SK-N-SH (cell line): ENCODE results near the gene SH2B2.

Experiments
- CHD2 ChIP-seq: fragments of 150-350 bp; IDR thresholded peaks from 2 replicates; pipeline ENCODE4 v1.6.1; 2018; ENCODE audit warnings: low read length; ENCODE audit not compliant: partially characterized antibody
- CTCF ChIP-seq: fragments of 200-600 bp; sonication (generic); IDR thresholded peaks from 2 replicates; pipeline ENCODE4 v1.6.1; 2017; ENCODE audit warnings: antibody characterized with exemption, mild to moderate bottlenecking, moderate library complexity
- FOSL2 ChIP-seq: IDR thresholded peaks from 2 replicates; pipeline ENCODE4 v1.4.0; 2012; ENCODE audit warnings: low read depth, mild to moderate bottlenecking, moderate library complexity, borderline replicate concordance
- GABPA ChIP-seq: IDR thresholded peaks from 2 replicates; pipeline ENCODE4 v1.4.0; 2012; ENCODE audit warnings: low read depth, mild to moderate bottlenecking
- MAX ChIP-seq: IDR thresholded peaks from 2 replicates; pipeline ENCODE4 v1.4.0; 2012; ENCODE audit warnings: low read depth
- PBX3 ChIP-seq: IDR thresholded peaks from 2 replicates; pipeline ENCODE4; 2012
- POLR2AphosphoS5 ChIP-seq: IDR thresholded peaks from 2 replicates; pipeline ENCODE4 v1.6.1; 2012; ENCODE audit warnings: low read depth, low read length
- REST ChIP-seq: IDR thresholded peaks from 2 replicates; pipeline ENCODE4 v1.6.1; 2012; ENCODE audit warnings: mild to moderate bottlenecking, low read depth, low read length, moderate library complexity
- TAF1 ChIP-seq: IDR thresholded peaks from 2 replicates; pipeline ENCODE4 v1.6.1; 2012; ENCODE audit warnings: low read depth, mild to moderate bottlenecking, low read length, moderate library complexity, borderline replicate concordance
- USF1 ChIP-seq: IDR thresholded peaks from 2 replicates; pipeline ENCODE4 v1.4.0; 2012; ENCODE audit warnings: low read depth, borderline replicate concordance
- YY1 ChIP-seq: IDR thresholded peaks from 2 replicates; pipeline ENCODE4 v1.4.0; 2012; ENCODE audit warnings: low read depth, mild to moderate bottlenecking

- TF ChIP-seq CHD2 = no peak
- no peak for TF ChIP-seq CTCF
- TF ChIP-seq GABPA = no peak
- TF ChIP-seq PBX3 = no peak
- no peak for TF ChIP-seq USF1
- TF ChIP-seq YY1 = no peak
- TF ChIP-seq FOSL2 = no peak
- no peak for TF ChIP-seq MAX
- TF ChIP-seq REST = no peak
- no peak for TF ChIP-seq POLR2AphosphoS5
- TF ChIP-seq TAF1 = no peak
Measured at GRCh38 chr7:102322202-102322715, 35.6 kb downstream of the SH2B2 start.
